CD4-positive, alpha-beta T cell treated with Interleukin-6 for 4 hours (primary cell): ENCODE results near the gene DCST2.

Experiments used
- DNase-seq: peaks from one replicate; pipeline ENCODE4 v3.0.0-alpha.2; 2020; ENCODE audit warnings: mixed read lengths

Gene DCST2

GRCh38 chr1:155033524-155033923 lies at the start of gene DCST2, which contains the start of gene DCST1:
Gene DCST2, minus strand, starts transcription at chr1:155033781. Its CDS starts 80 bp downstream, at chr1:155033701.
Gene DCST1, plus strand, starts transcription at chr1:155033824. Its CDS starts 213 bp downstream, at chr1:155034037.
- no peak for DNase-seq

- no peak for DNase-seq
Measured at GRCh38 chr1:155083052-155083541, 49.5 kb upstream of the DCST2 start.

- DNase-seq, result peak; percentile 52
Measured at GRCh38 chr1:155082301-155083051, 48.9 kb upstream of the DCST2 start.

- peak; percentile 58 for DNase-seq
Measured at GRCh38 chr1:155081472-155082300, 48.1 kb upstream of the DCST2 start.

GRCh38 chr1:155080312-155081228 lies 47.0 kb upstream of the DCST2 start:
- peak; percentile 60 for DNase-seq

- DNase-seq, result peak; percentile 54
Measured at GRCh38 chr1:155079487-155080311, 46.1 kb upstream of the DCST2 start.

GRCh38 chr1:155079210-155079486 lies 45.6 kb upstream of the DCST2 start:
- no peak for DNase-seq

GRCh38 chr1:155078469-155079209 lies 45.1 kb upstream of the DCST2 start, which contains the start of gene EFNA3:
Gene EFNA3, plus strand, starts transcription at chr1:155078837. Its CDS starts 105 bp downstream, at chr1:155078942.
- DNase-seq, result peak; percentile 74

- DNase-seq, result no peak
Measured at GRCh38 chr1:155077758-155078445, 44.3 kb upstream of the DCST2 start.

GRCh38 chr1:155077346-155077745 lies 43.8 kb upstream of the DCST2 start:
- DNase-seq, result no peak

GRCh38 chr1:155076371-155076770 lies 42.8 kb upstream of the DCST2 start:
- DNase-seq, result no peak

- DNase-seq, result no peak
Measured at GRCh38 chr1:155075535-155075934, 42.0 kb upstream of the DCST2 start.

GRCh38 chr1:155073377-155074242 lies 40.0 kb upstream of the DCST2 start:
- DNase-seq, result no peak

GRCh38 chr1:155072531-155073289 lies 39.1 kb upstream of the DCST2 start:
- no peak for DNase-seq

- no peak for DNase-seq
Measured at GRCh38 chr1:155071701-155072100, 38.1 kb upstream of the DCST2 start.

GRCh38 chr1:155070721-155071569 lies 37.4 kb upstream of the DCST2 start:
- DNase-seq, result peak; percentile 83

- DNase-seq, result no peak
Measured at GRCh38 chr1:155070158-155070621, 36.6 kb upstream of the DCST2 start.
